OCI-LY3 (cell line): Measurements from ENCODE around the gene PFN2.
A peak's percentile ranks its signal among the peaks of the same experiment; 100 is the strongest.

Experiments used
- H2AFZ ChIP-seq: fragments of 200-600, 300-600 bp; shearing (Covaris generic); 2 replicates; pipeline ENCODE4 v1.6.0; 2014; ENCODE audit warnings: antibody characterized with exemption, low read depth, low read length
- H3K27ac ChIP-seq: fragments of 200-600, 300-600 bp; sonication (generic); 2 replicates; pipeline ENCODE4 v1.5.1; 2014; ENCODE audit warnings: mild to moderate bottlenecking, low read length, moderate library complexity, mixed read lengths
- H3K27me3 ChIP-seq: fragments of 200-600, 300-600 bp; sonication (generic); 2 replicates; pipeline ENCODE4 v1.6.1; 2014; ENCODE audit warnings: low read depth, low read length, mixed read lengths
- H3K36me3 ChIP-seq: fragments of 200-600, 300-600 bp; sonication (generic); replicated peaks from 2 replicates; pipeline ENCODE3; 2014; ENCODE audit warnings: low read depth, low read length, mixed read lengths
- H3K4me1 ChIP-seq: fragments of 300-600, 200-600 bp; sonication (generic); 2 replicates; pipeline ENCODE4 v1.6.1; 2014; ENCODE audit warnings: low read length, mixed read lengths
- H3K4me2 ChIP-seq: fragments of 200-600, 300-600 bp; sonication (generic); 2 replicates; pipeline ENCODE4 v1.6.1; 2014; ENCODE audit warnings: low read length, mixed read lengths
- H3K4me3 ChIP-seq: fragments of 300-600, 200-600 bp; sonication (generic); 2 replicates; pipeline ENCODE4 v1.5.1; 2014; ENCODE audit warnings: antibody characterized with exemption, mild to moderate bottlenecking, low read length, moderate library complexity
- H3K79me2 ChIP-seq: fragments of 300-600, 200-600 bp; shearing (Covaris generic); 2 replicates; pipeline ENCODE4 v1.6.1; 2014; ENCODE audit warnings: mild to moderate bottlenecking, low read length, mixed read lengths
- H3K9ac ChIP-seq: fragments of 300-600, 200-600 bp; shearing (Covaris generic); 2 replicates; pipeline ENCODE4 v1.6.0; 2014; ENCODE audit warnings: mild to moderate bottlenecking, low read length, moderate library complexity
- H3K9me3 ChIP-seq: fragments of 200-600, 300-600 bp; shearing (Covaris generic); 2 replicates; pipeline ENCODE4 v1.6.1; 2014; ENCODE audit warnings: low read length, mixed read lengths; ENCODE audit not compliant: insufficient read depth
- H4K20me1 ChIP-seq: fragments of 200-600, 300-600 bp; sonication (generic); 2 replicates; pipeline ENCODE4 v1.6.1; 2016; ENCODE audit warnings: low read length, mixed read lengths; ENCODE audit not compliant: insufficient read depth
- CTCF ChIP-seq: fragments of 200-600, 300-600 bp; sonication (generic); IDR thresholded peaks from 2 replicates; pipeline ENCODE4 v1.5.1; 2014; ENCODE audit warnings: antibody characterized with exemption, low read length, low read depth
- EZH2phosphoT487 ChIP-seq: fragments of 200-600 bp; shearing (Covaris generic); IDR thresholded peaks from 2 replicates; pipeline ENCODE4 v1.6.1; 2018; ENCODE audit warnings: antibody characterized with exemption, mixed run types, low read depth

Gene PFN2

GRCh38 chr3:149920119-149920518, 50.6 kb downstream of the PFN2 start:
- H3K4me2 ChIP-seq, result no peak overlapping the region
- H2AFZ ChIP-seq, result no peak overlapping the region
- no peaks in the 10 kb centered on the region for H3K9me3 ChIP-seq
- no peak overlapping the region for H3K4me3 ChIP-seq
- H3K27ac ChIP-seq, result no peak overlapping the region
- H3K9ac ChIP-seq, result no peak overlapping the region
- TF ChIP-seq CTCF (no peak), EZH2phosphoT487 (no peak)
- no peaks in the 10 kb centered on the region for H4K20me1 ChIP-seq
- peaks cover 8% of the 10 kb centered on the region for H3K4me1 ChIP-seq
- peaks cover 13% of the 10 kb centered on the region for H3K36me3 ChIP-seq
- no peaks in the 10 kb centered on the region for H3K27me3 ChIP-seq
- H3K79me2 ChIP-seq, result no peaks in the 10 kb centered on the region

GRCh38 chr3:149919509-149919908, 51.2 kb downstream of the PFN2 start:
- no peaks in the 10 kb centered on the region for H3K79me2 ChIP-seq
- H3K4me3 ChIP-seq, result no peak overlapping the region
- H3K27ac ChIP-seq, result no peak overlapping the region
- no peak for TF ChIP-seq CTCF
- no peak for TF ChIP-seq EZH2phosphoT487
- H3K36me3 ChIP-seq, result peaks cover 13% of the 10 kb centered on the region
- H2AFZ ChIP-seq, result no peak overlapping the region
- no peak overlapping the region for H3K9ac ChIP-seq
- H3K4me2 ChIP-seq, result no peak overlapping the region
- no peaks in the 10 kb centered on the region for H4K20me1 ChIP-seq
- H3K27me3 ChIP-seq, result no peaks in the 10 kb centered on the region
- peaks cover 8% of the 10 kb centered on the region for H3K4me1 ChIP-seq
- H3K9me3 ChIP-seq, result no peaks in the 10 kb centered on the region

GRCh38 chr3:149917124-149917667, 53.5 kb downstream of the PFN2 start:
- TF ChIP-seq EZH2phosphoT487 (no peak), CTCF (no peak)
- Histone ChIP-seq H3K4me1 (peaks cover 8% of the 10 kb centered on the region), H3K36me3 (peaks cover 6% of the 10 kb centered on the region), H2AFZ (no peak overlapping the region), H3K4me3 (no peak overlapping the region), H4K20me1 (no peaks in the 10 kb centered on the region), H3K9me3 (no peaks in the 10 kb centered on the region), H3K4me2 (peak overlapping the region; percentile 6; the same call in 1 of the 2 replicates), H3K27me3 (no peaks in the 10 kb centered on the region), H3K79me2 (no peaks in the 10 kb centered on the region), H3K9ac (no peak overlapping the region), H3K27ac (0 out of 2 replicates have a peak overlapping the region, but pooled peaks have one; percentile 1)
